Skeletal muscle satellite cell (primary cell): ENCODE data around the gene GATC.
"Not testable (repeated sequence)": the region's sequence is repeated elsewhere in the genome, so short reads cannot be mapped to it uniquely, and the experiment has no call there.

Experiments used
- H3K27me3 ChIP-seq: 2 replicates; pipeline ENCODE4 v1.7.0; 2013; ENCODE audit warnings: low read length; ENCODE audit not compliant: control insufficient read depth, insufficient read depth
- H3K36me3 ChIP-seq: 2 replicates; pipeline ENCODE4 v1.7.0; 2013; ENCODE audit warnings: mild to moderate bottlenecking, control low read depth, low read length; ENCODE audit not compliant: insufficient read depth
- H3K4me1 ChIP-seq: 2 replicates; pipeline ENCODE4 v1.7.0; 2013; ENCODE audit warnings: low read length; ENCODE audit not compliant: control insufficient read depth, insufficient read depth
- H3K4me2 ChIP-seq: 2 replicates; pipeline ENCODE4 v1.7.0; 2013; ENCODE audit warnings: mild to moderate bottlenecking, low read length
- H3K4me3 ChIP-seq: 2 replicates; pipeline ENCODE4 v1.7.0; 2013; ENCODE audit warnings: low read length
- H3K9ac ChIP-seq: 2 replicates; pipeline ENCODE4 v1.7.0; 2013; ENCODE audit warnings: mild to moderate bottlenecking, low read depth, low read length, moderate library complexity
- H3K9me3 ChIP-seq: replicated peaks from 2 replicates; pipeline ENCODE4 v1.7.0; 2013; ENCODE audit warnings: mild to moderate bottlenecking, control low read depth, low read length

Gene GATC

GRCh38 chr12:120475643-120476042 is 29.4 kb downstream of the GATC start:
- Histone ChIP-seq H3K9ac (no peak overlapping the region), H3K27me3 (no peaks in the 10 kb centered on the region), H3K36me3 (no peaks in the 10 kb centered on the region), H3K4me2 (no peak overlapping the region), H3K9me3 (no peaks in the 10 kb centered on the region), H3K4me3 (no peak overlapping the region), H3K4me1 (peaks cover 12% of the 10 kb centered on the region)

GRCh38 chr12:120479458-120479857 is 33.2 kb downstream of the GATC start:
- Histone ChIP-seq H3K36me3 (no peaks in the 10 kb centered on the region), H3K4me1 (peaks cover 4% of the 10 kb centered on the region), H3K9me3 (no peaks in the 10 kb centered on the region), H3K4me3 (no peak overlapping the region), H3K4me2 (no peak overlapping the region), H3K27me3 (no peaks in the 10 kb centered on the region), H3K9ac (no peak overlapping the region)

DNA sequence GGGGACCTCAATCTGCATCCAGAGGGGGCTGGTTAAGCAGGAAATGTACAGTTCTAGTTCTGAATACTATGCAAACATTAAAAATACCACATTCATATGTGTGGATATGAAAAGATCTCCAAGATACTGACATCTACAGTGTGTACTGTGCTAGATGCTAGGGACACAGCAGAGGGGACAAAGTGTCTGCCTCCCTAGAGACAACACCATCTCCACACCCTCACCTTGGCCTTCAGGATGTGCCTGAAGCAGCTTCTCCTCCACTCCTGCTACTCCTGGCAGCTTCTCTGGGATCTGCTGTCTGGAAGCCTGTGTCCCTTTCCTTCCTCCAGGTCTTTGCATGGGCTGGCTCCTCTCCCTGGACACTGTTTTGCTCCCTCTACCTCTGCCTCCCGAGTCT is 34.0 kb downstream of the GATC start:
- Histone ChIP-seq H3K9ac (no peak overlapping the region), H3K4me3 (no peak overlapping the region), H3K4me1 (no peaks in the 10 kb centered on the region), H3K9me3 (no peaks in the 10 kb centered on the region), H3K4me2 (no peak overlapping the region), H3K27me3 (no peaks in the 10 kb centered on the region), H3K36me3 (no peaks in the 10 kb centered on the region)

DNA sequence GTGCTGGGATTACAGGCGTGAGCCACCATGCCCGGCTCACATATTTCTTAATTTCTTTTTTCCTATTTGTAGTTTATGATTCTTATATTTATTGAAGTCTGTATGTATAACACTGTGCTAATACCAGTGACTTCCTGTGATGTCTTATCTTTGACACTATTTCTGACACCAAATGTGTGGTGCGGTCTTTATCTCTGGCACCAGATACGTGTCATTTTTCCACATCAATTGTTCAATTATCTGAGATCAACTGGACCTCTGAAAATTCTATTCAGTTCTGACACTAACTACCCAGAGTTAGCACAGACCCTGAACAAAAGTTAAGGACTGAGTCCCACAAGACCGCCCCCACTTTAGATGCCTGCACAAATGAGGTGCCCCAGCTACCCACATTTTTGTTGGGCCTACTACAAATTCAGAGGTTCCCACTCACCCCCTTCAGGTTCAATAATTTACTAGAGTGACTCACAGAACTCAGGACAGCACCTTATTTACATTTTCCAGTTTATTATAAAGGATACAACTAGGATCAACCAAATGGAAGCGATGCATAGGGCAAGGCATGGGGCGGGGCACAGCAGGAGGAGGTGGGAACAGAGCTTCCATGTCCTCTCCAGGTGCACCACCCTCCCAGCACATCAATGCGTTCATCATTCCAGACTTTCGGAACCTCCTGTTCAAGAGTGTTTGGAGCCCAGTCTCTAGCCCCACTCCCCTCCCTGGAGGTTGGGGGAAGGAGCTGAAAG is 35.0 kb downstream of the GATC start:
- Histone ChIP-seq H3K4me2 (no peak overlapping the region), H3K4me3 (no peak overlapping the region), H3K9me3 (no peaks in the 10 kb centered on the region), H3K9ac (no peak overlapping the region), H3K4me1 (no peaks in the 10 kb centered on the region), H3K36me3 (no peaks in the 10 kb centered on the region), H3K27me3 (no peaks in the 10 kb centered on the region)

- Histone ChIP-seq H3K36me3 (no peaks in the 10 kb centered on the region), H3K4me3 (no peak overlapping the region), H3K27me3 (no peaks in the 10 kb centered on the region), H3K4me2 (no peak overlapping the region), H3K9me3 (no peaks in the 10 kb centered on the region), H3K9ac (no peak overlapping the region), H3K4me1 (no peaks in the 10 kb centered on the region)
Observed at GRCh38 chr12:120483621-120484020, 37.4 kb downstream of the GATC start.

DNA sequence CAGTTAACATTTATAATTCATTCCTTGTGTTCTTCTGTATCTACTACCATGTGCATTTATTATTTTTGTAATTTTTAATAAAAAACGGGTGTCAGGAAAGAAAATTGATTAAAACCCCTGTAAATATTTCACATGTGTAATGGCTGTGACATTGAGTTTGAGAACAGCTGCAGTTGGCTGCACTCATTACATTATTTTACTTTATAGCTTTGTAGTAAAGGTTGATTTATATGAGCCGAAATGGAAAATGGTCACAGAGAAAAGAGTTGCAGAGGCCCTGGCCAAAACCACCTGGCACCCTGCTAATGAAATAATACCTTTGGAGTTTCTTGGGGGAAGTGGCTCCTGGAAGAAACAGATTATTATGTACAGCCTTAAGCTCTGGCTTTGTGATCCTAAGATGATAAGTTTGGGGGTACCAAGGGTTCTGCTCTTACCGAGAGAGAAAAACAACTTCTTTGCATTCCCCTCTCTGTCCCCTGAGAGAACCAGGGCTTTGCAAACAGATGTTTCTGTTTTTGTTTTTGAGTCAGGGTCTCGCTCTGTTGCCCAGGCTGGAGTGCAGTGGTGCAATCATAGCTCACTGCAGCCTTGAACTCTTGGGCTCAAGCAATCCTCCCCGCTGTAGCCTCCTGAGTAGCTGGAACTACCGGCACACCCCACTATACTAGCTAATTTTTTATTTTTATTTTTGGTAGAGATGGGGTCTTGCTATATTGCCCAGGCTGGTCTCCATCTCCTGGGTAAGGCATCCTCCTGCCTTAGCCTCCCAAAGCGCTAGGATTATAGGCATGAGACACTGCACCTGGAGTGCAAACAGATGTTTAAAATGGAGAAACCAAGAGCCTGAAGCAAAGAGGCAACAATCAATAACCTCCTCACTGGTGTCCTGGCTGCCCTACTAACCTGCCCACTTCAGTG is 40.0 kb downstream of the GATC start:
- Histone ChIP-seq H3K4me3 (no peak overlapping the region), H3K36me3 (no peaks in the 10 kb centered on the region), H3K4me1 (no peaks in the 10 kb centered on the region), H3K4me2 (no peak overlapping the region), H3K9me3 (no peaks in the 10 kb centered on the region), H3K27me3 (no peaks in the 10 kb centered on the region), H3K9ac (no peak overlapping the region)

GRCh38 chr12:120487552-120487951 is 41.3 kb downstream of the GATC start:
- not testable (repeated sequence) for H3K4me2 ChIP-seq, H3K36me3 ChIP-seq, H3K9me3 ChIP-seq, H3K9ac ChIP-seq, H3K27me3 ChIP-seq, H3K4me1 ChIP-seq, H3K4me3 ChIP-seq

GRCh38 chr12:120488057-120488640 is 41.9 kb downstream of the GATC start:
- Histone ChIP-seq H3K9ac (no peak overlapping the region), H3K4me1 (no peaks in the 10 kb centered on the region)

GRCh38 chr12:120489018-120489417 is 42.8 kb downstream of the GATC start:
- no peak overlapping the region for H3K4me3 ChIP-seq
- H3K9ac ChIP-seq, result no peak overlapping the region
- no peak overlapping the region for H3K4me2 ChIP-seq
- H3K27me3 ChIP-seq, result no peaks in the 10 kb centered on the region
- H3K36me3 ChIP-seq, result peaks cover 6% of the 10 kb centered on the region
- H3K9me3 ChIP-seq, result no peaks in the 10 kb centered on the region
- no peaks in the 10 kb centered on the region for H3K4me1 ChIP-seq

More at GRCh38 chr12:120488057-120488640, 41.9 kb downstream of the GATC start:
- Histone ChIP-seq H3K4me2 (no peak overlapping the region), H3K27me3 (no peaks in the 10 kb centered on the region), H3K9me3 (no peaks in the 10 kb centered on the region), H3K4me3 (no peak overlapping the region), H3K36me3 (peaks cover 6% of the 10 kb centered on the region)

DNA sequence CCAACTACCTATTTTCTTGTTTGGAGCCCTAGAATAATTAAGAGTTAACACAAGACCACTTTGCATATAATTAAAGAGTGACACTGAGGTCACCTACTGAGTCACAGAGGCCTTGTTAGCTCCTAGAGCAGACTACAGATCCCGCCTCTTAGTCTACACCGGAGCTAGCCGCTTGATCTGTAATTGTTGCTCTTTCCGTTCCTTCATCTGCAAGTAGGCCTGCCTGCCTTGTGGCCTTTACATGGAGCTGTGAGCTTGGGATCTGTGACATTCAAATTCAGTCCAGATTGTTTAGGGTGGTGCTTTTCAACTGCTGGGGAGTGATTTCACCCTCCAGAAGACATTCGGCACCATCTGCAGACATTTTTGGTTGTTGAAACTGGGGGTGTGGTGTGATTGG is 44.1 kb downstream of the GATC start:
- H3K4me3 ChIP-seq, result no peak overlapping the region
- H3K27me3 ChIP-seq, result no peaks in the 10 kb centered on the region
- no peak overlapping the region for H3K4me2 ChIP-seq
- peaks cover 4% of the 10 kb centered on the region for H3K4me1 ChIP-seq
- no peaks in the 10 kb centered on the region for H3K9me3 ChIP-seq
- H3K36me3 ChIP-seq, result peaks cover 6% of the 10 kb centered on the region
- no peak overlapping the region for H3K9ac ChIP-seq

DNA sequence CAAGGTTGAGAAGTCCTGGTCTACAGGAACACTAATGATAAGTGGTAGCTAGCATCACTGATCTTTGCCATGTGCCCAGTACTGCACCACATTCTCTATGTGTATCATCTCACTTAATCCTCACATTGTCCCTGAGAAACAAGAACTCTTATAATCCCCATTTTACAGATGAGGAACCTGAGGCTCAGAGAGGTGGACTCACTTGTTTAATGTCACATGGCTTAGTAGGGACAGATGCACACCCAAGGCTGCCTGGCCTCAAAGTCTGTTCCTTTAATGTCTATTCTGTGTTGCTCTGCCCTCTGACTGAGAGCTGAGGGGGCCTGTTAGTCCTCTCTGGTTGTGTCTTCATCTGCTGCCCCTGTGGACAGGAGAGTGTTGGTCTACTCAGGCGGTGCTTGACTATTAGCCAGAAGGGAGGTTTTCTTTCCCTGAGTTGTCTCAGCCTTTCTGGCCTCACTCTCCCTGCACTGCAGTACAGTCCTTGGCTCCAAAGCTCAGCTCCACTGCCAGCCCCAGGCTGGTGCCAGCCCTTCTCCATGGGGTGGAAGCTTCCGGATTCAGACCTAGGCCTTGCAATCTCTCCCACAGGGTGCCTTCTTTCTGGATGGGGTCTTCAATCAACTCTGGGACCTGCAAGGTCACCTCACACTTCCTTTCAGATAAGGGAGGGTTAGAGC is 44.7 kb downstream of the GATC start:
- H3K27me3 ChIP-seq, result no peaks in the 10 kb centered on the region
- no peak overlapping the region for H3K9ac ChIP-seq
- no peak overlapping the region for H3K4me3 ChIP-seq
- H3K4me2 ChIP-seq, result no peak overlapping the region
- peaks cover 6% of the 10 kb centered on the region for H3K36me3 ChIP-seq
- H3K9me3 ChIP-seq, result no peaks in the 10 kb centered on the region
- H3K4me1 ChIP-seq, result peaks cover 4% of the 10 kb centered on the region
